Embryonic facial prominence (tissue), 1 donor: ENCODE results near the gene TMEM255A.

Experiments used
- DNase-seq: peaks from one replicate; pipeline ENCODE4 v3.0.0-alpha.2; 2016; ENCODE audit errors: extremely low spot score

Gene TMEM255A

DNA sequence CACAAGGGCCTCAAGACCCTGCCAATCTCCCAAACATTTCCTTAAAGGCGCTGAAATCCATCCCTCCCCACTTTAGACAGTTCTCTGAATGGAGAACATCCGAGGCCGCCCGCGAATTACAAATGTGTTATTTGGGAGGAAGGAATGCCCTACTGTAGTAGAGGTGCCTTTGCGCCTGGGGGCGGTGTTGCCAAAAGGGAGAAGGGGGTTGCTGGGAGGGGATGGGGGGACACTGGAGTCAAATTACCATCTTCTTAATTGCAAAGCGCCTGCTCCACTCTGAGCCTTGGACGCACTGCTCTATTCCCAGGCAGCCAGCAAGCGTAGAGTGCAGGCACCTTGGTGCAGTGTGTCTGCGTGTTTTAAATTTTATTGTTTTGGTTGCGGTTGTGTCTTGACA is 2.7 kb downstream of the TMEM255A start:
- DNase-seq = no peak

DNA sequence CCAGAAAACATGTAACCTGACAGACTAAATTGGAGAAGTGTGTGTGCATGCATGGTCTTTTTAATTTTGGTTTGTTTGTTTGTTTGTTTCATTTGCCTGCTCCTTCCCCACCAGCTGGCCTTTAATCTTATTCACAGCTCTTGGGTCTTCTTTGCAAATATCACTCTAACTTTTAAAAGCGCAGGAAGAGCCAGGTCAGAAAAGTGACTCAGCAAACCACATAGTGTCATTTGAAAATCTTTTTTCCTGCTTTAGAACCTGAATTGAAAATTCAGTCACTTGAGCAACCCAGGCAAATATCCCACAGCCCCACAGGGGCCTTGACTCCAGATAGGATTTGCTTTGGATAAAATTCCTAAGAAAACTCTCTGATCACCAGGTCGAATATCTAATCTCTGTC is 4.6 kb downstream of the TMEM255A start:
- no peak for DNase-seq

DNA sequence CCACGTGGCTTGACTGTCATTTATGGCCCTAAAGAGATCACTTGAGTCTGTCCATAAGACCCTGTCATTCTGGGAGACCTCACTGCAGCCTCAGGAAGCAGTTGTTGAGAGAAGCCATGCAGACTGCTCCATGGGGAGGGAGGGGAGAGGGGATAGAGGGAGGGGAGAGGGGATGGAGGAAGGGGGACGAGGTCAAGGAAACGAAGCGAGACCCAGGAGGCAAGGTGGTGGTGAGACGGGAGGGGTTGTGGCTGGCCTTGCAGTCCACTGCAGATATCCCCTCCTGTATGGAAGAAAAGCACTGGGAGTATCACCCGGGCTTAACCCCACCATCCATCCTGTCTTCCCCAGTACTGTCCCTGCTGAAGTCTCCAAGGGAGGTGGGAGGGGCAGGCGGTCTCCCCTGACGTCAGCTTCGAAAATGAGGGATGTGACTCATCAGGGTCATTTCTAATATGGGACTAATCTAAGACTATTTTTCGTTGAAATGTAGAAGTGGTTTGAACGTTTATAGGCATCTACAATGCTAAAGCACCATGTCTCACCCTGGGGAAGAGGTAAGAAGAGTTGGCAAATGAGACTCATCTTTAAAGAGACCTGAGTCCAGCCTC is 5.6 kb downstream of the TMEM255A start:
- DNase-seq = no peak

DNA sequence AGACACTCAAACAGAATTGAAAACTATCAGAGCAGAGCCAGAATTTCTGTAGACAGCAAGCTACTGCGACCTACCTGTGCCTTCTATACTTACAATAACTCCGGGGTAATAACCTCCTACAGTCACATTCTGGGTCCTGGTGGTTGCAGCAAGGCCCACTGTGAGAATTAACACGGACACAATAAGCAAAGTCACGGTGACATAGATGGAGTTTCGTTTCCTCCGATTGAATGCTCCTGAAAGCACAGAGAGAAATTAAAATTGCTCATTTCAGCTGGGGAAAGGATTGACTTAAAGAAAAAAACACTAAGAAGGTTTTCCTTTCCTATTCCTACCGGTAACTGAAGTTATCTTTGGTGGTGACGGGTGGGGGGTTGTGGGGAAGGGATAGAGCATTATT is 7.0 kb downstream of the TMEM255A start:
- DNase-seq = no peak

- no peak for DNase-seq
These were observed 8.8 kb downstream of the TMEM255A start for GRCh38 chrX:120302434-120302833.

DNA sequence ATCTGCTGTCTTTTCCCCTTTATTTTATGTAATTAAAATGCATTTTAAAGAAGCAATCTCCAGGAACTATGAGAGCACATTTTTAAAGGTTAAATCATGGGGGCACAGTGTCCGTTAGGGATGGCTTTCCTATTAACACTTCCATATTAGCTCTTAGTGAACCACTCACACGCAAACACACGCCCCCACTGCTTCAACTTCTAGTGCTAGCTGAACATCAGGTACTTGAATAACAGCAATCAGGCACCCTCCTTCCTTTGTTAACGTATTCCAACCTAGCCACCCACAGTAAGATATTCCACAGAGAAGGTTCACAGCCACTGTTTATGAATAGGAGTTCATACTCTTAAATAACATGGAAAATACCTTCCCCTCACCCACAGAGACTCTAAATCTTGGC is 9.3 kb downstream of the TMEM255A start:
- DNase-seq = no peak

DNA sequence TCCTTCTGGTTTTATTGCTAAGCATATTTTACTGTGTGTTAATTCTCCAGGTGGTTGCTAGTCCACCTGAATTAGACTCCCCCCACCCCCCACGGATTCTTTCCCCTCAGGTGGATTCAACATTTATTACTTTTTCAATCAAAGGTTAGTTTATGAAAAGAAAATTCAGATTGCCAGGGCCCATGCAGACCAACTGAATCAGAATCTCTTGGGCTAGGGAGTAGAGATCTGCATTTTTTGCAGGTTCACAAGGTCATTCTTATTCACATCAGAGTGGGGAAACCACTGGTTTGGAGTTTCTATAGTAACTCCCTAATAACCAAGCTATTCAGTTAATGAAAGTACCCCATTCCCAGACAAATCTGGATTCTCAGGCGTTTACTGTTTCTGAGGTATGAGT is 9.8 kb downstream of the TMEM255A start:
- DNase-seq = no peak

GRCh38 chrX:120299928-120300327 is 11.3 kb downstream of the TMEM255A start:
- DNase-seq = no peak

GRCh38 chrX:120297923-120298322 is 13.3 kb downstream of the TMEM255A start:
- no peak for DNase-seq

DNA sequence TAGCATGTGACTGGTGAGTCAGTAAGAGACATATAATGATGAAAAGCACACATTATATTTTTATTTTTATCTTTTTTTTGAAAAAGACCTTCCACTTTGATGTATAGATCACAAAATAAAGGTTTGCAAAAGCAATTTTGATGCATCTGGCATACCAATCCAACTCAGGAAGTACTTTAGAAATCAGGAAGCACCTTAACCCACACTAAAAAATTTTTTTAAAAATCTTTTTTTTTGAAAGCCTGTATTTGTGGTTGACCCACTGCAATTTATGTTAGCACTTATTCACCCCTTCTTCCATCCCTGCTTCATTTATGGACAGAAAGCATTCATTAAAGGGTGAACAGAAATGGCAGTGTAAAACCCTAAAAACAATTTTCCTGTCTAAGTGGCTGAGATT is 16.6 kb downstream of the TMEM255A start:
- no peak for DNase-seq

- no peak for DNase-seq
These were observed 18.2 kb downstream of the TMEM255A start for GRCh38 chrX:120293015-120293414.

DNA sequence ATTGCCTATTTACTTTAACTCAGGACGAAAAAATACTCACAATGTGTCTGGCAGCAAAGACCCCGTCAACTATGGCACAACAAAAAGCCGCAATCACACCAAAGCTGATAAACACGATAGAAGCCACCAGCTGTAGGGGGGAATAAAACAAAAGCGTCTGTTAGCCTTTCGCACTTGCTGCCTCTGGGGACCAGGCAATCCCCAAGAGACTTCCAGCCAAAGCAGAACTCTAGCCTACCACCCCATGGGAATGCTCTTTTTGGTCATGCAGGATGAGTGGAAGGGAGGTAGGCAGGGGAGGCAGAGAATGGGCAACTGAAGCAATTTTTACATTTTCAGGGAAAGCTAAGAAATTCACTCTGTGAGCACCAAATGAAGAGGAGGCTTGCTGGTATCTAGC is 20.1 kb downstream of the TMEM255A start:
- DNase-seq = no peak

DNA sequence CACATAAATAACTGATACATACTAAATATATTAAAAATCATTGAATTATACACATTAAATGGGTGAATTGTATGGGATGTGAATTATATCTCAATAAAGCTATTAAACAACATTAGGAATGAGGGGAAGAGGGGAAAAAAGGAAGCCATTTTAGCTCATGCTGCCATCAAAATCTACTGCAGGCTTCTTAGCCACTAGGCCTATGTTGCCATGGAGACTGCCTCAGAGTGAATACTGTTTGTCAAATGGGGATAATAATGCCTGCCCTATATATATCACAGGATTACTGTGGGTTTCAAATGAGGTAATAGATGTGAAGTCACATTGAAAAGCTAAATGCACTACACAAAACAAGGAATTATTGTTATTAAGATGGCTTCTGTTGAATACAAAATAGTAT is 21.2 kb downstream of the TMEM255A start:
- no peak for DNase-seq

GRCh38 chrX:120287513-120288112 is 23.6 kb downstream of the TMEM255A start:
- DNase-seq = no peak

- no peak for DNase-seq
These were observed 24.3 kb downstream of the TMEM255A start for GRCh38 chrX:120286733-120287512.

DNA sequence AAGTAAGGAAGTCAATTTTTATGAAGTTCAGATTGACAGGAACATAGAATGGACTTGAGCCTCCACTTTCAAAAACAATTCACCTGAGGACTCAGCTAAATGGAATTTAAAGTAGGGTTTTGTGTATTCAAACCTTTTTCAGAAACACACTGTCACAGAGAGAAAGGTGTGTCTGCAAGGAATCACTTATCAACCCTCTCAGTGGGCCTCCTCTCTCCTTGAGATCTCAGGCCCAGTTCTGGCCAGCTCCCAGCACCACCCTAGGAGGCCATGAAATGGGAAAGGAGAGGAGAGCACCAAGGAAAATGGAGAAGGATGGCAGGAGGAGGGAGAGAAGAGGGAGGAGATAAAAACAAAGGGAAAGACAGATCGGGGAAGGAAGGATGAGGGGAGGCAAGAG is 28.6 kb downstream of the TMEM255A start:
- DNase-seq = no peak

DNA sequence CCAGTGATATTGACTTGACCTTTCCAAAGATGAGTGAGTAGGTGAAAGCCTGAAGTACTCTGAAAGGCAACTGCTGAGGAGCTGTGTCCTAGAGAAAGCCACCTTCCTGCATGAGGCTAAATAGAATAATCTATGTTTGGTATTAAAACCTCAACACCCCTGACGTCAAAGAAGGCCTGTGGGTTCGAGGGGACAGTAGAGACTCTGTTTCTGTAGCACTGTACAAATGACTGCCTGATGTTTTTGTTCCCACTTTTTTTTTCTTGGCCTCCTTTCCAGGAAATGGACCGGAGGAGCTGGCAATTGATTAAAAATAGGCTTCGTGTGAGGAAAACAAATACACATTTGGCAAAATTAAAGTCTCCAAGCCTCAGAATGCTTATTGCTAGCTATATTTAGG is 29.5 kb downstream of the TMEM255A start:
- no peak for DNase-seq

DNA sequence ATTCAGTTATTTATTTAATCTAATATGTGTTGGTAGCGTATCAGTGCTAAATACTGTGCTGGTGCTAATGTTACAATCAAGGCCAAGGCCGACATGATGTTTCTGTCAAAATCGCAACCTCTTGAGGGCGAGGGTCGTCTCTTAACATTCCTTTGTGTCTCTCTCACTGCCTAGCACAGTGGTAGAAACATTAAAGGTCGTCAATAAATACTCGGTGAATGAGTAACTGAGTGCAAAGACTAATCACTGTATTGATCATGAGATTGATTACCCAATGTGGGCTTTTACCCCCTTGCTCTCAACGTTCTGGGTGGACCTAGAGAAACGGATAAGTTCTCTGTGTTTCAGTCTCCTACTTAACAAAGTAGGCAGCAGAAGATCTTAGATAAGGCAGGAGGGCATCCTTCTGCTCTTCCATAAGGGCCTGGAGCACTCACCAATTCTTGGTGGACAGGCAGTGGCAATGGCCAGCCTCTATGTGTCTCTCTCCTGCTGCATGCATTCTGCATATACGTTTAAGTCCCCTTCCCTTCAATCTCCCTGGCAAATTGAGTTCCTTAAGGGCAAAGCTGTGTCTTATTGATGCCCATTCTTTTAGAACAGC is 30.1 kb downstream of the TMEM255A start:
- DNase-seq = no peak

DNA sequence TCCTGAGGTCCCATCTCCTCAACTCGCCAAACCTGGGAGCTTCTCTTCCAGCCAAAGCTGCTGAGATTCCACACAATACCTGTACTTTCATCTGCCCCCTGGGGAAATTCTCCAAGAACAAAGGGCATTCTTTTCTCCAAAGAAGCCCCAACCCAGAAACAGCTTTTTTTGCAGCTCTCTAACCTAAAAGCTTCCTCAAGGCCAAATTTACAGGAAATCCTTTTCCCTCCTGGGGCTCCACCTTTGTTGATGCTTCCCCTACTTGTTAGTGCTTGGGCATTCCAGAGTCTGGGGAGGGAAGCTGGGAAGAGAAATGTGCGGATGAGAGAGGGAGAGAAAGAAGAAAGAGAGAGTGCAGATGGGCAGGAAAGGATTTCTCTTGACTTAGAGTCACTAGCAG is 36.3 kb downstream of the TMEM255A start:
- DNase-seq = no peak

- DNase-seq = no peak
These were observed 37.1 kb downstream of the TMEM255A start for GRCh38 chrX:120274145-120274544.

DNA sequence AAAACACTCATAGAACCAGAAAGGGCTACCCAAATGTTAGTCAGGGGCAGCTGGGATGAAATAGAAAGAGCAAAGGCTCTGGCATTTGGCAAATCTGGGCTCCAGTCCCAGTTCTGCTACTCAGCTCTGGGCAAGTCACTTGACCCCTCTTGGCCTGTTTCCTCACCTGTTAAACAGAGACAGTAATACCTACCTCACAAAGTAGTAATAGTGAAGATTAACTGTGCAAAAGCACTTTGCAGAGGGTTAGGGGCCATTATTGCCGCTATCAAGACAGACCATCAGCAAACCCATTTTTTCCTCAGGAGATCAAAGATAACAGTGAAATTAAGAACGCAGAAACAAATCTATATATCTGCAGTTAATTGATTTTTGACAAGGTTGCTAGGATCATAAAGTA is 40.0 kb downstream of the TMEM255A start:
- DNase-seq = no peak

GRCh38 chrX:120270567-120270966 is 40.7 kb downstream of the TMEM255A start:
- DNase-seq = no peak
